ENCODE measurements around the gene ILRUN.
"Not testable (repeated sequence)": the region's sequence is repeated elsewhere in the genome, so short reads cannot be mapped to it uniquely, and the experiment has no call there.

Gene ILRUN

GRCh38 chr6:34671367-34671766 lies 25.2 kb downstream of the ILRUN start:
- TF ChIP-seq CTCF (IDR thresholded peaks at IDR 0.05; ENCODE audit: low read depth, low read length, poor library complexity, severe bottlenecking) (no peak), EZH2phosphoT487 (IDR thresholded peaks at IDR 0.05; ENCODE audit: borderline replicate concordance, low read length) (no peak)
- no peaks in the 10 kb centered on the region for H3K9me2 ChIP-seq (replicated peaks; ENCODE audit: control insufficient read depth, low read length)
- peak overlapping the region; percentile 90 for H3K4me2 ChIP-seq (ENCODE audit: low read length)
- H3K4me3 ChIP-seq (ENCODE audit: low read length): peak overlapping the region; percentile 60
- H3K9me3 ChIP-seq (ENCODE audit: control insufficient read depth, insufficient read depth, low read length): no peaks in the 10 kb centered on the region
- no peaks in the 10 kb centered on the region for H3K27me3 ChIP-seq (ENCODE audit: control insufficient read depth, low read length)
- peaks cover 10% of the 10 kb centered on the region for H3K36me3 ChIP-seq (ENCODE audit: control insufficient read depth, low read length)
- peak overlapping the region; percentile 94 for H3K27ac ChIP-seq (ENCODE audit: low read depth, low read length)
- H3K4me1 ChIP-seq (ENCODE audit: control insufficient read depth, low read length): peaks cover 69% of the 10 kb centered on the region
- peaks cover 90% of the 10 kb centered on the region for H3K79me2 ChIP-seq (ENCODE audit: control insufficient read depth, low read length)
- peaks cover 55% of the 10 kb centered on the region for H3F3A ChIP-seq (ENCODE audit: control insufficient read depth, insufficient read depth)
- no peaks in the 10 kb centered on the region; the same call in none of the 2 replicates for H4K20me1 ChIP-seq (ENCODE audit: control insufficient read depth, insufficient read depth, low read depth, low read length)

- Histone ChIP-seq H3K4me1 (ENCODE audit: control insufficient read depth, low read length) (peaks cover 68% of the 10 kb centered on the region), H3K79me2 (ENCODE audit: control insufficient read depth, low read length) (peaks cover 100% of the 10 kb centered on the region), H3K36me3 (ENCODE audit: control insufficient read depth, low read length) (peaks cover 15% of the 10 kb centered on the region), H3F3A (ENCODE audit: control insufficient read depth, insufficient read depth) (peaks cover 35% of the 10 kb centered on the region)
- H3K4me2 ChIP-seq (ENCODE audit: low read length); H3K4me3 ChIP-seq (ENCODE audit: low read length); H4K20me1 ChIP-seq (ENCODE audit: control insufficient read depth, insufficient read depth, low read depth, low read length); H3K9me3 ChIP-seq (ENCODE audit: control insufficient read depth, insufficient read depth, low read length); H3K27ac ChIP-seq (ENCODE audit: low read depth, low read length); H3K27me3 ChIP-seq (ENCODE audit: control insufficient read depth, low read length); H3K9me2 ChIP-seq (replicated peaks; ENCODE audit: control insufficient read depth, low read length): not testable (repeated sequence)
These were observed 27.8 kb downstream of the ILRUN start for GRCh38 chr6:34668799-34669198.

GRCh38 chr6:34667481-34668238 lies 28.9 kb downstream of the ILRUN start:
- H3K4me2 ChIP-seq (ENCODE audit: low read length): no peak overlapping the region
- peaks cover 100% of the 10 kb centered on the region for H3K79me2 ChIP-seq (ENCODE audit: control insufficient read depth, low read length)
- H3K27me3 ChIP-seq (ENCODE audit: control insufficient read depth, low read length): no peaks in the 10 kb centered on the region
- peaks cover 66% of the 10 kb centered on the region for H3K4me1 ChIP-seq (ENCODE audit: control insufficient read depth, low read length)
- H3K27ac ChIP-seq (ENCODE audit: low read depth, low read length): no peak overlapping the region
- no peaks in the 10 kb centered on the region for H3K9me2 ChIP-seq (replicated peaks; ENCODE audit: control insufficient read depth, low read length)
- H4K20me1 ChIP-seq (ENCODE audit: control insufficient read depth, insufficient read depth, low read depth, low read length): no peaks in the 10 kb centered on the region; the same call in none of the 2 replicates
- no peaks in the 10 kb centered on the region for H3K9me3 ChIP-seq (ENCODE audit: control insufficient read depth, insufficient read depth, low read length)
- H3F3A ChIP-seq (ENCODE audit: control insufficient read depth, insufficient read depth): peaks cover 27% of the 10 kb centered on the region
- H3K36me3 ChIP-seq (ENCODE audit: control insufficient read depth, low read length): peaks cover 13% of the 10 kb centered on the region
- TF ChIP-seq EZH2phosphoT487 (IDR thresholded peaks at IDR 0.05; ENCODE audit: borderline replicate concordance, low read length): no peak
- TF ChIP-seq CTCF (IDR thresholded peaks at IDR 0.05; ENCODE audit: low read depth, low read length, poor library complexity, severe bottlenecking): no peak
- no peak overlapping the region for H3K4me3 ChIP-seq (ENCODE audit: low read length)

- Histone ChIP-seq H3K4me3 (ENCODE audit: low read length) (no peak overlapping the region), H3K9me2 (replicated peaks; ENCODE audit: control insufficient read depth, low read length) (no peaks in the 10 kb centered on the region), H3K9me3 (ENCODE audit: control insufficient read depth, insufficient read depth, low read length) (no peaks in the 10 kb centered on the region), H3K27ac (ENCODE audit: low read depth, low read length) (no peak overlapping the region), H3K27me3 (ENCODE audit: control insufficient read depth, low read length) (no peaks in the 10 kb centered on the region), H3K79me2 (ENCODE audit: control insufficient read depth, low read length) (peaks cover 97% of the 10 kb centered on the region), H3F3A (ENCODE audit: control insufficient read depth, insufficient read depth) (peaks cover 23% of the 10 kb centered on the region; the same call in 1 of the 2 replicates), H3K4me2 (ENCODE audit: low read length) (peak overlapping the region; percentile 30), H3K36me3 (ENCODE audit: control insufficient read depth, low read length) (peaks cover 8% of the 10 kb centered on the region), H4K20me1 (ENCODE audit: control insufficient read depth, insufficient read depth, low read depth, low read length) (no peaks in the 10 kb centered on the region; the same call in 1 of the 2 replicates), H3K4me1 (ENCODE audit: control insufficient read depth, low read length) (peaks cover 63% of the 10 kb centered on the region)
- TF ChIP-seq CTCF (IDR thresholded peaks at IDR 0.05; ENCODE audit: low read depth, low read length, poor library complexity, severe bottlenecking): no peak
- TF ChIP-seq EZH2phosphoT487 (IDR thresholded peaks at IDR 0.05; ENCODE audit: borderline replicate concordance, low read length): no peak
These were observed 31.5 kb downstream of the ILRUN start for GRCh38 chr6:34665019-34665418.
